Measurements from ENCODE around the gene HOXC4. TPM values are rescaled to one million over a fixed set of nuclear protein-coding genes. Genes with fewer than 3 reads are reported as not detected.

HOXC4 gene
- total RNA-seq, 1 donor from 2014 or later: 1.2 TPM

- H3K27me3 ChIP-seq: peaks cover 27% of the 10 kb centered on the region
- H3K4me1 ChIP-seq: peaks cover 27% of the 10 kb centered on the region
- intact Hi-C loops (cut with DNase I): no loop called here
- H3K4me3 ChIP-seq: no peak overlapping the region
- TF ChIP-seq POLR2A (IDR thresholded peaks at IDR 0.05) (no peak), CTCF (IDR thresholded peaks at IDR 0.05) (no peak), POLR2AphosphoS5 (IDR thresholded peaks at IDR 0.05; ENCODE audit: insufficient read depth in 1 of 2, low read depth in 1 of 2) (no peak)
- H3K9me3 ChIP-seq: no peaks in the 10 kb centered on the region
- no peak overlapping the region for H3K27ac ChIP-seq
- DNase-seq (ENCODE audit: extremely low spot score in 2 of 2): no peak
- no peaks in the 10 kb centered on the region for H3K36me3 ChIP-seq
Observed at GRCh38 chr12:54049108-54049507, 4.5 kb upstream of the HOXC4 start.

GRCh38 chr12:54050482-54050810 lies 3.2 kb upstream of the HOXC4 start:
- no peak for DNase-seq (ENCODE audit: extremely low spot score in 2 of 2)
- no peak for TF ChIP-seq CTCF (IDR thresholded peaks at IDR 0.05)
- TF ChIP-seq POLR2A (IDR thresholded peaks at IDR 0.05): no peak
- TF ChIP-seq POLR2AphosphoS5 (IDR thresholded peaks at IDR 0.05; ENCODE audit: insufficient read depth in 1 of 2, low read depth in 1 of 2): no peak
- peaks cover 34% of the 10 kb centered on the region for H3K4me1 ChIP-seq
- H3K36me3 ChIP-seq: no peaks in the 10 kb centered on the region
- intact Hi-C loops (cut with DNase I): no loop called here
- no peak overlapping the region for H3K27ac ChIP-seq
- H3K9me3 ChIP-seq: no peaks in the 10 kb centered on the region
- H3K27me3 ChIP-seq: peaks cover 41% of the 10 kb centered on the region
- no peak overlapping the region for H3K4me3 ChIP-seq

GRCh38 chr12:54051026-54051842 lies 2.4 kb upstream of the HOXC4 start:
- H3K4me3 ChIP-seq: no peak overlapping the region
- no peak overlapping the region for H3K27ac ChIP-seq
- no peak for DNase-seq (ENCODE audit: extremely low spot score in 2 of 2)
- H3K9me3 ChIP-seq: no peaks in the 10 kb centered on the region
- peaks cover 42% of the 10 kb centered on the region for H3K27me3 ChIP-seq
- TF ChIP-seq CTCF (IDR thresholded peaks at IDR 0.05): no peak
- TF ChIP-seq POLR2AphosphoS5 (IDR thresholded peaks at IDR 0.05; ENCODE audit: insufficient read depth in 1 of 2, low read depth in 1 of 2): no peak
- no peak for TF ChIP-seq POLR2A (IDR thresholded peaks at IDR 0.05)
- intact Hi-C loops (cut with DNase I): no loop called here
- H3K36me3 ChIP-seq: no peaks in the 10 kb centered on the region
- peaks cover 34% of the 10 kb centered on the region for H3K4me1 ChIP-seq

GRCh38 chr12:54051874-54052437 lies 1.7 kb upstream of the HOXC4 start:
- no peak overlapping the region for H3K27ac ChIP-seq
- no peak for TF ChIP-seq POLR2AphosphoS5 (IDR thresholded peaks at IDR 0.05; ENCODE audit: insufficient read depth in 1 of 2, low read depth in 1 of 2)
- TF ChIP-seq CTCF (IDR thresholded peaks at IDR 0.05): no peak
- TF ChIP-seq POLR2A (IDR thresholded peaks at IDR 0.05): no peak

GRCh38 chr12:54052438-54053002 lies 1.1 kb upstream of the HOXC4 start:
- Histone ChIP-seq H3K9me3 (no peaks in the 10 kb centered on the region), H3K4me3 (no peak overlapping the region), H3K4me1 (peaks cover 34% of the 10 kb centered on the region), H3K36me3 (no peaks in the 10 kb centered on the region), H3K27ac (no peak overlapping the region), H3K27me3 (peaks cover 36% of the 10 kb centered on the region)
- no peak for TF ChIP-seq POLR2A (IDR thresholded peaks at IDR 0.05)
- no peak for TF ChIP-seq POLR2AphosphoS5 (IDR thresholded peaks at IDR 0.05; ENCODE audit: insufficient read depth in 1 of 2, low read depth in 1 of 2)
- TF ChIP-seq CTCF (IDR thresholded peaks at IDR 0.05): no peak
- intact Hi-C loops (cut with DNase I): no loop called here
- DNase-seq (ENCODE audit: extremely low spot score in 2 of 2): no peak

More at GRCh38 chr12:54051874-54052437, 1.7 kb upstream of the HOXC4 start:
- H3K4me1 ChIP-seq: peaks cover 34% of the 10 kb centered on the region
- H3K9me3 ChIP-seq: no peaks in the 10 kb centered on the region
- intact Hi-C loops (cut with DNase I): no loop called here
- H3K4me3 ChIP-seq: no peak overlapping the region
- no peaks in the 10 kb centered on the region for H3K36me3 ChIP-seq
- no peak for DNase-seq (ENCODE audit: extremely low spot score in 2 of 2)
- H3K27me3 ChIP-seq: peaks cover 36% of the 10 kb centered on the region

All from vagina (tissue), 2 donors.